Gastrocnemius medialis (tissue), 4 donors: ENCODE measurements around the gene SLC4A2. TPM values are rescaled to one million over a fixed set of nuclear protein-coding genes. Genes with fewer than 3 reads are reported as not detected.

Experiments used
- ATAC-seq, 2 donors: fragments of 150-250 bp; one replicate each; pipeline ENCODE4 v1.9.1; 2016
- DNase-seq, 2 donors: peaks; one replicate each; pipeline ENCODE4 v3.0.0-alpha.2; 2019
- H3K27ac ChIP-seq, 4 donors: fragments of 200-600 bp; sonication (generic); 1 replicate in 1 of 4; 2 replicates in 3 of 4; pipeline ENCODE4 v1.5.1; 2016 to 2018; ENCODE audit warnings: mild to moderate bottlenecking in 2 of 4, moderate library complexity in 1 of 4
- H3K27me3 ChIP-seq, 3 donors: fragments of 200-600 bp; sonication (generic) in 2 of 3; 1 replicate in 1 of 3; 2 replicates in 2 of 3; pipeline versions ENCODE4 v1.5.1 to v1.6.0; 2016 to 2019; ENCODE audit warnings: mild to moderate bottlenecking in 1 of 3, moderate library complexity in 1 of 3
- H3K36me3 ChIP-seq, 2 donors: fragments of 200-600 bp; sonication (generic) in 1 of 2; one replicate each; pipeline ENCODE4 v1.5.1; 2017 to 2018
- H3K4me1 ChIP-seq, 2 donors: fragments of 200-600 bp; sonication (generic) in 1 of 2; one replicate each; pipeline ENCODE4 v1.5.1; 2016 to 2017; ENCODE audit warnings: mild to moderate bottlenecking in 2 of 2
- H3K4me3 ChIP-seq, 4 donors: fragments of 200-600 bp; sonication (generic) in 3 of 4; 1 replicate in 1 of 4; 2 replicates in 3 of 4; pipeline ENCODE4 v1.5.1; 2016 to 2019; ENCODE audit warnings: mild to moderate bottlenecking in 2 of 4
- H3K9me3 ChIP-seq, 3 donors: fragments of 200-600 bp; sonication (generic) in 2 of 3; 1 replicate in 1 of 3; 2 replicates in 2 of 3; pipeline ENCODE4 v1.5.1; 2016 to 2019
- POLR2A ChIP-seq, 2 donors: fragments of 450-650 bp; IDR thresholded peaks; one replicate each; pipeline ENCODE4 v1.6.1; 2017; ENCODE audit warnings: antibody characterized with exemption in 2 of 2, mild to moderate bottlenecking in 2 of 2, moderate library complexity in 2 of 2
- in situ Hi-C, 4 donors: fragments of 200-750 bp; cut with MboI; loops; one replicate each; pipeline versions ENCODE4 v1.15.0 to v1.8.0; 2017; ENCODE audit warnings: low sequenced_read_pairs in 4 of 4
- intact Hi-C: fragments of 100-400 bp; cut with DNase I; formaldehyde crosslinking; loops from one replicate; pipeline ENCODE4 v1.15.1; 2023; ENCODE audit warnings: low total_unique reads
- total RNA-seq, 4 donors: library from RNA; depleted of rRNA; stranded (reverse); fragments of >200 nt; gene quantifications; one replicate each; pipeline versions ENCODE4 v1.1.0 to v1.2.3, GENCODE V29; 2016
- TF ChIP-seq, protein P1 (sequence below), 5 experiments: fragments of 450-650 bp in 3 of 5; fragments of 200-600 bp in 2 of 5; sonication (generic) in 2 of 5; IDR thresholded peaks in 4 of 5; conservative IDR thresholded peaks in 1 of 5; 1 replicate in 4 of 5; 2 replicates in 1 of 5; pipeline ENCODE4 v1.5.1; 2016 to 2019; ENCODE audit warnings: antibody characterized with exemption in 5 of 5, mild to moderate bottlenecking in 3 of 5, moderate library complexity in 3 of 5

The SLC4A2 gene
- total RNA-seq, 4 donors from 2014 or later: 27.5 to 39.6 (median 33.0) TPM

DNA sequence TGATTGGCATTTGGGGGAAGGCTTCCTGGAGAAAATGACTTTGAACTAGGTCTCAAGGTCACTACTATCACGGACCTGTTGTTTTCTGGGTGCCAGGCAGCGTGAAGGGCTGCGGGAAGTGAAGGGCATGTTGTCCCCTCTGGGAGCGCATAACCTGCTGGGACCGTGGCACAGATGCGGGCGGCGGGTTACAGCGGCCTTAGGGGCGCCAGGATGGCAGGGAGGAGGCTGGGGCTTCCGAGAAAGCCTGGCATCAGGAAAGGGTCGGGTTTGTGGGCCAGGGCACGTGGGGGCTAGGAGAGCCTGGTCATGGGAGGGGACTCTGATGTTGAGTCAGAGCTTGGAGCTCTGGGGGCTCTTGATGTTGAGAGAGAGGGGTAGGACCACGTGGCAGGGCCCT is 6.1 kb downstream of the SLC4A2 start:
- Histone ChIP-seq H3K27ac (no peak overlapping the region), H3K4me1 (peaks cover 4 to 20% of the 10 kb centered on the region in 2 donors), H3K9me3 (no peaks in the 10 kb centered on the region), H3K36me3 (peaks cover 0 to 54% of the 10 kb centered on the region in 2 donors), H3K4me3 (no peak overlapping the region), H3K27me3 (no peaks in the 10 kb centered on the region)
- intact Hi-C loops: no loop called here
- ATAC-seq (no peak), DNase-seq (no peak)
- no peak for TF ChIP-seq POLR2A (IDR thresholded peaks at IDR 0.05)
- TF ChIP-seq, protein P1, sequence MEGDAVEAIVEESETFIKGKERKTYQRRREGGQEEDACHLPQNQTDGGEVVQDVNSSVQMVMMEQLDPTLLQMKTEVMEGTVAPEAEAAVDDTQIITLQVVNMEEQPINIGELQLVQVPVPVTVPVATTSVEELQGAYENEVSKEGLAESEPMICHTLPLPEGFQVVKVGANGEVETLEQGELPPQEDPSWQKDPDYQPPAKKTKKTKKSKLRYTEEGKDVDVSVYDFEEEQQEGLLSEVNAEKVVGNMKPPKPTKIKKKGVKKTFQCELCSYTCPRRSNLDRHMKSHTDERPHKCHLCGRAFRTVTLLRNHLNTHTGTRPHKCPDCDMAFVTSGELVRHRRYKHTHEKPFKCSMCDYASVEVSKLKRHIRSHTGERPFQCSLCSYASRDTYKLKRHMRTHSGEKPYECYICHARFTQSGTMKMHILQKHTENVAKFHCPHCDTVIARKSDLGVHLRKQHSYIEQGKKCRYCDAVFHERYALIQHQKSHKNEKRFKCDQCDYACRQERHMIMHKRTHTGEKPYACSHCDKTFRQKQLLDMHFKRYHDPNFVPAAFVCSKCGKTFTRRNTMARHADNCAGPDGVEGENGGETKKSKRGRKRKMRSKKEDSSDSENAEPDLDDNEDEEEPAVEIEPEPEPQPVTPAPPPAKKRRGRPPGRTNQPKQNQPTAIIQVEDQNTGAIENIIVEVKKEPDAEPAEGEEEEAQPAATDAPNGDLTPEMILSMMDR (IDR thresholded peaks at IDR 0.05 in 4 of 5, conservative IDR thresholded peaks at IDR 0.05 in 1 of 5): no peak
- in situ Hi-C loops: no loop called here

DNA sequence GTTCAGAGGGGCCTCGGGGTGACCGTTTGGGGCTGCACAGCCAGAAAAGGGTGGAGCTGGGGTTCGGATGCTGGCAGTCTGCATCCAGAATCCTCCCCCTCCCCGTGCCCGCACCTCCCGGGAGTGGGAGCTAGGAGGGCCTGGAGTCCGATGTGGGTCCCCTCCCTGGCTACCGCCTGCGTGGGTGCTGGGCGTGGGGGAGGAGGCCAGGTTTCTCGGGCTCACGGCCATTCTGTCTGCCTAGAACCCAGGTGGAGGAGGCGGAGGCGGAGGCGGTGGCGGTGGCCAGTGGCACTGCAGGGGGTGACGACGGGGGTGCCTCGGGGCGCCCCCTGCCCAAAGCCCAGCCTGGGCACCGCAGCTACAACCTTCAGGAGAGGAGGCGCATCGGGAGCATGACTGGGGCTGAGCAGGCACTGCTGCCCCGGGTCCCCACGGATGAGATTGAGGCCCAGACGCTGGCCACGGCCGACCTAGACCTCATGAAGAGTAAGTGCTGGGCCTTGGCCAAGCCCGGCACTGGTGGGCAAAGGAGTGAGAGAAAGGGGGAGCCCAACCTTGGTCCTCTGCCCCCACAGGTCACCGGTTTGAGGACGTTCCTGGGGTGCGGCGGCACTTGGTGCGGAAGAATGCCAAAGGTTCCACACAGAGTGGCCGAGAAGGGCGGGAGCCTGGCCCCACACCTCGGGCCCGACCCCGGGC is 7.0 kb downstream of the SLC4A2 start:
- in situ Hi-C loops: no loop called here
- Histone ChIP-seq H3K4me3 (no peak overlapping the region), H3K27ac (no peak overlapping the region), H3K36me3 (peaks cover 0 to 63% of the 10 kb centered on the region in 2 donors), H3K9me3 (no peaks in the 10 kb centered on the region), H3K4me1 (peaks cover 0 to 12% of the 10 kb centered on the region in 2 donors), H3K27me3 (no peaks in the 10 kb centered on the region)
- TF ChIP-seq, protein P1 (IDR thresholded peaks at IDR 0.05 in 4 of 5, conservative IDR thresholded peaks at IDR 0.05 in 1 of 5): no peak
- no peak for TF ChIP-seq POLR2A (IDR thresholded peaks at IDR 0.05)
- intact Hi-C loops: no loop called here
- DNase-seq (no peak), ATAC-seq (no peak)

DNA sequence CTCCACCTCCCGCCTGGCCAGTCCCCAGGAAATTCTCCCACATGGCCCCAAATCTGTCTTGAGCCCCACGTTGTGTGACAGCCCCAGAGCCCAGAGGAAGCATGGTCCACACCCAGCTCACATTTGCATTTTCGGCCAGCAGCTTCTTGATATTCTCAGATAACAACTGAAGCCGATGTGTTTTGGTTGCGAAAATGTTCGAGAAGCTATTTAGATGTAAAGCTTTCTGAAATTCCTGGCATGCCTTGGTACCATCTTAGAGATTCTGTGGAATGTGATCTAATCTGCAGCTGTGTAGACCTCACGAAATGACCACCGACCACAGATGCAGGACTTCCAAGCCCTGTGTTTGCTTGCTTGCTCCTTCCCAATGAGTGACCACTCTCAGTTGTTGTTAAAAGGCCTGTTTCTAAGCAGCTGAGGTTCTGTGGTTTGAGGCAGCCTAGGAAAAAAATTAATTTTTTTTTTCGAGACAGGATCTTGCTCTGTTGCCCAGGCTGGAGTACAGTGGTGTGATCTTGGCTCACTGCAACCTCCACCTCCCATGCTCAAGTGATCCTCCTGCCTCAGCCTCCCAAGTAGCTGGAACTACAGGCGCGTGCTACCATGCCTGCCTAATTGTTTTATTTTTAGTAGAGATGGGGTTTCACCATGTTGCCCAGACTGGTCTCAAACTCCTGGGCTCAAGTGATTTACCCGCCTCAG is 8.8 kb downstream of the SLC4A2 start:
- DNase-seq (no peak), ATAC-seq (no peak)
- H3K36me3 ChIP-seq: peaks cover 0 to 79% of the 10 kb centered on the region in 2 donors
- intact Hi-C loops (no loop called here), in situ Hi-C loops (no loop called here)
- no peak overlapping the region for H3K4me3 ChIP-seq
- no peaks in the 10 kb centered on the region for H3K27me3 ChIP-seq
- TF ChIP-seq, protein P1 (IDR thresholded peaks at IDR 0.05 in 4 of 5, conservative IDR thresholded peaks at IDR 0.05 in 1 of 5): no peak
- TF ChIP-seq POLR2A (IDR thresholded peaks at IDR 0.05): no peak
- no peaks in the 10 kb centered on the region for H3K9me3 ChIP-seq
- H3K27ac ChIP-seq: no peak overlapping the region
- no peaks in the 10 kb centered on the region for H3K4me1 ChIP-seq

DNA sequence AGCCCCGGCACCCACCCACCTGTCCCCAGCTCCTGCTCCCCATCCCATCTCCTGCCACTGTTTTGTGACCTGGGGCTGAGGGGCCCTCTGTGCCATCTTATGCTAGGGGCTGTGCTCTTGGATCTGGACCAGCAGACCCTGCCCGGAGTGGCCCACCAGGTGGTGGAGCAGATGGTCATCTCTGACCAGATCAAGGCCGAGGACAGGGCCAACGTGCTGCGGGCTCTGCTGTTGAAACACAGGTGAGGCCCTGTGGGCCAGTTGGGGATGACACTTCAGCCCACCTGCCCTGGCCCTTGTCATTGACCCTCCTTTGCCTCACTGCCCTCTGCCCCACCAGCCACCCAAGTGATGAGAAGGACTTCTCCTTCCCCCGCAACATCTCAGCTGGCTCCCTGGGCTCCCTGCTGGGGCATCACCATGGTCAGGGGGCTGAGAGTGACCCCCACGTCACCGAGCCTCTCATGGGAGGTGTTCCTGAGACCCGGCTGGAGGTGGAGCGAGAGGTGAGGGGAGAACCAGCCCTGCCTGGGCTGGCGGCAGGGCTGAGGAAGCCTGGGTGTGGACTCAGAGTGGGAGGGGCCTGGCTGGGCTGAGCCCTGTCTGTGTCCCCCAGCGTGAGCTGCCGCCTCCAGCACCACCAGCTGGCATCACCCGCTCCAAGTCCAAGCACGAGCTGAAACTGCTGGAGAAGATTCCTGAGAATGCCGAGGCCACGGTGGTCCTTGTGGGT is 10.6 kb downstream of the SLC4A2 start:
- in situ Hi-C loops (no loop called here), intact Hi-C loops (no loop called here)
- Histone ChIP-seq H3K4me3 (no peak overlapping the region), H3K27ac (no peak overlapping the region), H3K27me3 (no peaks in the 10 kb centered on the region), H3K9me3 (no peaks in the 10 kb centered on the region), H3K4me1 (no peaks in the 10 kb centered on the region), H3K36me3 (peaks cover 0 to 83% of the 10 kb centered on the region in 2 donors)
- TF ChIP-seq, protein P1 (IDR thresholded peaks at IDR 0.05 in 4 of 5, conservative IDR thresholded peaks at IDR 0.05 in 1 of 5): no peak
- no peak for TF ChIP-seq POLR2A (IDR thresholded peaks at IDR 0.05)
- DNase-seq (no peak), ATAC-seq (no peak)
